ENCODE data around the gene FUNDC2.

The FUNDC2 gene

GRCh38 chrX:155026420-155026726, 271 bp upstream of the FUNDC2 start:
- DNase-seq: no peak

GRCh38 chrX:155027509-155028066, 944 bp downstream of the FUNDC2 start:
- peak; percentile 31 for DNase-seq

DNA sequence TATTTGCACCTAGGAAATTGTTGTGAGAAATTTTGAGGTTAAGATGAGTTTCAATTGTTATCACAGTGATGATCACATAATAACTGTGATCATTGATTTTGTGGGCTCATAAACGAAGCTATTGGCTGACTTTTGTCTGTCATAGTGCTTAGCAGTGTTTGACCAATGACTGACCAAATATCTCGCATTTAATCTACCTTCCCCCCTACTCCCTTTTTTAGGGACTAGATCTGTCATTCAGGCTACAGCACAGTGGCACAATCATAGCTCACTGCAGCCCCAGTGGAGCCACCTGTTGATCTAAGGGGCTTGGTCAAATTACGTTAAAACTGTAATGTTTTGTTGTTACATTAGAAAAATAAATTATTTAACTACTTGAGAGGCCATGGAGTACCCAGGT, 1.5 kb downstream of the FUNDC2 start:
- DNase-seq: peak; percentile 9

GRCh38 chrX:155028877-155029291, 2.2 kb downstream of the FUNDC2 start:
- DNase-seq: no peak

DNA sequence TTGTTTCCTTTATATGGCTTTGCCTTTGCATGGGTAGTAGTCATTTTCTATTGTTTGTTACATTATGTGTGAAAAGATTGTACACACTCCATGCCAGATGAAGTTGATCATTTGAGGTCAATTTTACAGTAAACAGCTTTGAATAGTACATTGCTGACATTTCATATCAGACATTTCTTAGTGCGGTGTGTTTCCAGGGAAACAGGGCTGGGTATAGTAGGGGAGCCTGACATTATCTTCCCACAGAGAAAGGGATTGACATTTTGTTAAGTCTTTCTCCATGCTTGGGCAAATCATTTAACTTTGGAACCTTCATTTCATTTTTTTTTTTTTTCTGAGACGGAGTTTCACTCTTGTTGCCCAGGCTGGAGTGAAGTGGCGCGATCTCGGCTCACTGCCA, 5.0 kb downstream of the FUNDC2 start:
- DNase-seq: no peak

- no peak for DNase-seq
Observed at GRCh38 chrX:155035688-155036087, 9.0 kb downstream of the FUNDC2 start.

DNA sequence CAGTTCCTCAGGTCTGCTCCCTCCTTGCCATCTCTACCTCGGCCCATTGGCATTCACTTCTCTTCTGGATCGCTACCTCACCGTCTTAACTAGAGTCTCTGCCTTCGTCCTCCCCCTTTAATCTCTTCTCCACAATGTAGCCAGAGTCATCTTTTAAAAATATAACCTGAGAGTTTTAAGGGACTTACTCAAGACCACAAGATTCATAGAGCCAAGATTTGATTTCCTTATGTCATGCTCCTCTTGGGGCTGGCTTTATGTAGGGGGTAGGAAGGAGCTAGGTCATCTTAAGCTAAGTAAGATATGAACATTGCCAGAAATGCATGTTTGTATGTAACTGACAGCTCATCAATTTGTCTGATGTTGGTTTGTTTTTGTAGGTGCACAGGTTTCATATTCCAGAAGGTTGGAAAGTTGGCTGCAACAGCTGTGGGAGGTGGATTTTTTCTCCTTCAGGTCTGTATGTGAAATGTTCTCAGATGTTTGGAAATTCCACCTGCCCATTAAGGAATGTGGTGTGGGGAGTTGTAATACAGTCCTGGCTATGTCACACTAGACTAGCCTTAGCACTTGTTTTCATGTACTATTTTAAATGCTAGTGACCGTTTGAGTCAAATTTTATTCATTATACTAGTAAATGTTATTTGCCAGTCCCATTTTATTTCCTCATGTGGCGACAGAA, 19.6 kb downstream of the FUNDC2 start:
- DNase-seq: no peak

DNA sequence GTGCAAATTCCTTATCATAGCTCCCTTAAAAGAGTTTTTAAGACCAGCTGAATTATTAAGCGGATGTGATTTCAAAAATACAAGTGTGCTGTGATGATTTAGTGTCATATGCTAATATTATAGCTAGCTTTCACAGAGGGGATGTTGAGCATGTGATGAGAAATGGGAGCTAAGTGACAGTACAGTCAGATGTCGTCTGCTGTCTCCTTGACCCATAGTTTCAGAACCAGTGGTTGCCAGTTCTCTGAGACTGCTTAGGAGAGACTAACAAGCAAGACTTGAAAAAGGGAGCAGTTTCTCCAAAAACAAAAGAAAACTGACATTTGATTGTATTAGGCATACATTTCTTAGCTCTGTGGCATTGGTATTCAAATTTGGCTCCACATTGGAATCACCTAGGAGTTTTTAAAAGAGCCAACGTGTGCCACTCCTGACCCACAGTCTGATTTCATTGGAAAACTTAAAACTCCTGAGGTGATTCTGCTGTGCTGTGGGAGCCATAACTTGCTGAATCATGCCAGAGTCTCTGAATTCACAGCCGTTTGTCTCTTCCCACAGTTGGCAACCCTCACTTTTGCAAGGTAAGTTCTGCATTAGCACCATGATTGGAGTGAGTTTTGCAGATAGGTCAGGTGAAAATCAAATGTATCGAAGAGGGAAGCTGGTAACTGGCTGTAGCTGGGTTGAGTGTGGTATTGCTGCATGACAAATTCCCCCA, 20.3 kb downstream of the FUNDC2 start:
- DNase-seq: no peak

GRCh38 chrX:155048977-155049619, 22.5 kb downstream of the FUNDC2 start:
- peak; percentile 59 for DNase-seq

DNA sequence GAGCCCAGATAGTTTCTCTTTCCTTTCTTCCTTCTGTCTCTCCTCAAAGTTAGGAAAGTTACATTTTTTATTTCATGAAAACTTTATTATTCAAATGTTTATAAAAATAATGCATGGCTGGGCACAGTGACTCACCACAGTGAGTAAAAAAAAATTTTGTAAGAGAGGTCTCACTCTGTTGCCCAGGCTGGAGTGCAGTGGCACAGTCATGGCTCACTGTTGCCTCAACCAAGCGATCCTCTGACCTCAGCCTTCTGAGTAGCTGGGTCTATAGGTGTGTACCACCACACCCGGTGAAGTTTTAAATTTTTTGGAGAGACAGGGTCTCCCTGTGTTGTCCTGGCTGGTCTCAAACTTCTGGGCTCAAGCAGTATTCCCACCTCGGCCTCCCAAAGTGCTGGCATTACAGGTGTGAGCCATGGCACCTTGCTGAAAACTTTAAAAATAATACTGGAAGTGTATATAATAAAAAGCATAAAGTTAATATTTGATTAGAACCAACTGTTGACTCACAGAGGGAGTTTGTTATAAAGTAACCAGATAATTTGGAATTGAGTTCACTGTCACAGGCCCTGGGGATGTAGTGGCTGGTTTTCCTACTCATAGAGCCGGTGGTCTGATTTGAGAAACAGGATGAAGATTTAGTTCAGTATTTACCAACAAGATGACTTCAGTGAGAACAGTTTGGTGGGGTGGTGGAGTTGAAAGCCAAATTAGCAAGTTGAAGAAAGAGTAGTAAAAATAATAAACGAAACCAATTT, 26.3 kb downstream of the FUNDC2 start:
- DNase-seq: no peak

DNA sequence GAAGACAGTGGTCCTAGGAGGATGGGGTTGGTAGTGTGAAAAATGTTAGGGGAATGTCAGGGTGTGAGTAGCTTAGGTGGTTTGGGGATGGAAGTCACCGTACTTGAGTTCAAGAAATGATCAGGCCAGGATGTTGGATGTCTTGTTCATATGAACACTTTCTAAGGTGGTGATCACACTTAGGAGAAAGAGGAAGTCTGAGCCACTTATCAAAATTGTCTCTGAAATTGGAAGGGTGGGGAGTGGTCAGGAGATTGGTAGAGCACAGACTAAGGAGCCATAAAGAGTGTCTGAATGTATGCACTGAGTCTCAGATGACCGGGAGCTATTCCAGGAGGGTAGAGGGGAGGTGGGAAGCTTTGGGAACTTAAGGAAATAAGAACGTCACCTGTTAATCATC, 27.0 kb downstream of the FUNDC2 start:
- no peak for DNase-seq

- DNase-seq: no peak
Observed at GRCh38 chrX:155054255-155054654, 27.6 kb downstream of the FUNDC2 start.

GRCh38 chrX:155055494-155055893, 28.9 kb downstream of the FUNDC2 start:
- DNase-seq: no peak

DNA sequence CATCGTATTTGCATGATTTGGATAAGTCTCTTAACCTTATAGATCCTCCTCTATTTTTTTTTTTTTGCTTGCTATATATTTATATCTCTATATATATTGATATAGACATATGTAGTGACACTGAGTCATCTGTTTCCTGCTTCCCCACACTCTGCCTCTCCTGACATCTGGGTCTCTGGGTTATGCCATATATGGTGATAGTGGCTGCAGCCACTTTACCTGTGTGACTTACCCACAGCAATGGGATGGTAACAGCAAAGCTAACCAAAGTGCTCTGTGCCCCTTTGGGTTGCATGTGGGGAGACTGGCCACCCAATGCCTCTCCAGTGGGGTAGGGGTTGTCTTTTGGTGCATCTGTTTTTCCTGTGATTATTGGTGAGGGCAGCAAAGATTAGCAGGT, 29.8 kb downstream of the FUNDC2 start:
- peak; percentile 8 for DNase-seq

GRCh38 chrX:155056877-155057792, 30.5 kb downstream of the FUNDC2 start:
- DNase-seq: peak; percentile 62

- no peak for DNase-seq
Observed at GRCh38 chrX:155061760-155062159, 35.1 kb downstream of the FUNDC2 start.

DNA sequence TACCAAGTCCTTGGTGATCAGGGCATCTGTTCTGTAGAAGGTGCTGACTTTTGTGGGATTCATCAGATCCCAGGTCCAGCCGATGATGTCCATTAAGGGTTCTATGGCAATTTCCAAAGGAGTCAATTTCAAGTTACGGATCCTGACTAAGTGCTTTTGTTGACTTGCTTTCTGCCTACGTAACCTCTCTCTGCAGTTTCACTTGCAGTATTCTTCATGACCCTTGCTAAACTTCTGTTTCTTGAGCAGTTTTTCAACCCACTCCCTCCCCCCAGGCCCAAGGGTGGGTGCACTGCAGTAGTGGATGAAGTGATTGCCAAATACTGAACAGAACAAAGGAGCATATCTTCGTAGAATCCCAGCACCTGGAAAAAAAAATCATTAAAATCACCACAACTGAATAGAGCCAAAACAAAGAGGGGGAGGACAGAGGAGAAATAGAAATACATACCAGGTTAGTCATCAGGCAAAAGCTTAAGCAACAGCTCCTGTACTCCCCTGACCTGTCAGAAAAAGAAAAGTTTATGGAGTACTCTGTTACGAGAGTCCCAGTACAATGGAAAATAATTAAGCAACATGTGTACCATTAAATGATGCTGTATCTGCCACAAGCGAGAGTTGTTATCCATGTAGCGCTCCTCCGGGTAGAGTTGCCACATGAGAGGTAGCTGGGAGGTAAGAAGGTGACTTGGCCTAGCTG, 38.5 kb downstream of the FUNDC2 start:
- no peak for DNase-seq

GRCh38 chrX:155068165-155068564, 41.5 kb downstream of the FUNDC2 start:
- no peak for DNase-seq

DNA sequence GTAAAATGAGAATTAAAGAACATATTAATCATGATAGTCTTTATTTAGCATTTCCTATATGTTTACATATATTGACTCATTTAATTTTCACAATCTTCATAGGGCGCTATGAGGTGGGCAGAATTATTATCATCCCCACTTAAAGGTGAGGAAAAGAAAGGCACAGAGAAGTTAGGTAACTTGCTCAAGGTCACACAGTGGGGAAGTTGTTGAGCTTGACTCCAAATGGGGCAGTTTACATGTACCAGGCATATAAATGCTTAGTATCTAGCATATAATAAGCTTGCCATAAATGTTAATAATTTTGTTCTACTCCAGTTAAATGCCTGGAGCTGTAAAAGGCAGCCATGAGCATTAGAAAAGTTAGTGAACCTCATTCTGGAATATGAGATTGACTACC, 42.8 kb downstream of the FUNDC2 start:
- DNase-seq: no peak

DNA sequence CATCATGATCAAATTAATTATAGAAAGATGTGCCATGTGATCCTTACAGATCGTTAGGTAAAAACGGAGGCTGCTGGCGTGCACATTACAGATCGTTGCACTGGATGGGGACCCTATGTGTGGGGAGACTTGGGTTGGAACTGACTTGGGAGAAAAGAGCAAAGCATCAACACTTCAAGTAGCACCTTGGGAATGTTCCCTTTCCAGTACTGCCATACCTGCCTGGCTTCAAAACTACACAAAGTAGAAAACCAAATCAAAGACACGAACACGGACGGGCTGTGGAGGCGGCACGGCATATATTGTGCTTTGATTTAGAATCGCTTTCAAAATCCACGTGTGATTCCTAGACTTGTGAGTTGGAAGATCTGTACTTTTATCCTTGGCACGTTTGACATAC, 43.4 kb downstream of the FUNDC2 start:
- peak; percentile 0 for DNase-seq

- no peak for DNase-seq
Observed at GRCh38 chrX:155070663-155070974, 44.0 kb downstream of the FUNDC2 start.
